ENCODE results near the gene EVI5. TPM values are rescaled to one million over a fixed set of nuclear protein-coding genes. Genes with fewer than 3 reads are reported as not detected.
"Not testable (repeated sequence)": the region's sequence is repeated elsewhere in the genome, so short reads cannot be mapped to it uniquely, and the experiment has no call there.

The EVI5 gene
- total RNA-seq, 1 experiment from 2014 or later = 4.4 TPM

- not testable (repeated sequence) for H3K36me3 ChIP-seq (replicated peaks; ENCODE audit: control insufficient read depth, insufficient read depth, low read length); H3K27me3 ChIP-seq (ENCODE audit: control insufficient read depth, insufficient read depth, low read length); DNase-seq; H3K4me3 ChIP-seq (ENCODE audit: insufficient read depth, low read depth, low read length)
These were observed 253.0 kb downstream of the EVI5 start for GRCh38 chr1:92531939-92532338.

- no peaks in the 10 kb centered on the region for H3K36me3 ChIP-seq (replicated peaks; ENCODE audit: control insufficient read depth, insufficient read depth, low read length)
- H3K27me3 ChIP-seq (ENCODE audit: control insufficient read depth, insufficient read depth, low read length) = no peaks in the 10 kb centered on the region
- no peak overlapping the region for H3K4me3 ChIP-seq (ENCODE audit: insufficient read depth, low read depth, low read length)
- no peak for DNase-seq
These were observed 257.2 kb downstream of the EVI5 start for GRCh38 chr1:92527670-92528069.

- not testable (repeated sequence) for H3K27me3 ChIP-seq (ENCODE audit: control insufficient read depth, insufficient read depth, low read length); H3K4me3 ChIP-seq (ENCODE audit: insufficient read depth, low read depth, low read length); DNase-seq; H3K36me3 ChIP-seq (replicated peaks; ENCODE audit: control insufficient read depth, insufficient read depth, low read length)
These were observed 259.8 kb downstream of the EVI5 start for GRCh38 chr1:92524944-92525590.

GRCh38 chr1:92519043-92519442 lies 265.9 kb downstream of the EVI5 start:
- DNase-seq = no peak
- Histone ChIP-seq H3K27me3 (ENCODE audit: control insufficient read depth, insufficient read depth, low read length) (no peaks in the 10 kb centered on the region), H3K4me3 (ENCODE audit: insufficient read depth, low read depth, low read length) (no peak overlapping the region), H3K36me3 (replicated peaks; ENCODE audit: control insufficient read depth, insufficient read depth, low read length) (no peaks in the 10 kb centered on the region)

- no peak for DNase-seq
- H3K4me3 ChIP-seq (ENCODE audit: insufficient read depth, low read depth, low read length) = no peak overlapping the region
- no peaks in the 10 kb centered on the region for H3K27me3 ChIP-seq (ENCODE audit: control insufficient read depth, insufficient read depth, low read length)
These were observed 268.3 kb downstream of the EVI5 start for GRCh38 chr1:92516574-92516973.

GRCh38 chr1:92515796-92516201 lies 269.1 kb downstream of the EVI5 start:
- Histone ChIP-seq H3K36me3 (replicated peaks; ENCODE audit: control insufficient read depth, insufficient read depth, low read length) (no peaks in the 10 kb centered on the region), H3K27me3 (ENCODE audit: control insufficient read depth, insufficient read depth, low read length) (no peaks in the 10 kb centered on the region), H3K4me3 (ENCODE audit: insufficient read depth, low read depth, low read length) (no peak overlapping the region)
- no peak for DNase-seq

More at GRCh38 chr1:92516574-92516973, 268.3 kb downstream of the EVI5 start:
- no peaks in the 10 kb centered on the region for H3K36me3 ChIP-seq (replicated peaks; ENCODE audit: control insufficient read depth, insufficient read depth, low read length)

GRCh38 chr1:92511541-92511940 lies 273.4 kb downstream of the EVI5 start:
- Histone ChIP-seq H3K36me3 (replicated peaks; ENCODE audit: control insufficient read depth, insufficient read depth, low read length) (no peaks in the 10 kb centered on the region), H3K27me3 (ENCODE audit: control insufficient read depth, insufficient read depth, low read length) (no peaks in the 10 kb centered on the region), H3K4me3 (ENCODE audit: insufficient read depth, low read depth, low read length) (no peak overlapping the region)
- no peak for DNase-seq

GRCh38 chr1:92509619-92510018 lies 275.3 kb downstream of the EVI5 start:
- no peaks in the 10 kb centered on the region for H3K36me3 ChIP-seq (replicated peaks; ENCODE audit: control insufficient read depth, insufficient read depth, low read length)
- no peak for DNase-seq
- no peaks in the 10 kb centered on the region for H3K27me3 ChIP-seq (ENCODE audit: control insufficient read depth, insufficient read depth, low read length)
- H3K4me3 ChIP-seq (ENCODE audit: insufficient read depth, low read depth, low read length) = no peak overlapping the region

- no peaks in the 10 kb centered on the region for H3K27me3 ChIP-seq (ENCODE audit: control insufficient read depth, insufficient read depth, low read length)
- H3K36me3 ChIP-seq (replicated peaks; ENCODE audit: control insufficient read depth, insufficient read depth, low read length) = no peaks in the 10 kb centered on the region
- DNase-seq = no peak
- H3K4me3 ChIP-seq (ENCODE audit: insufficient read depth, low read depth, low read length) = no peak overlapping the region
These were observed 279.8 kb downstream of the EVI5 start for GRCh38 chr1:92505015-92505692.

GRCh38 chr1:92504291-92505014 lies 280.5 kb downstream of the EVI5 start:
- H3K27me3 ChIP-seq (ENCODE audit: control insufficient read depth, insufficient read depth, low read length) = no peaks in the 10 kb centered on the region
- no peaks in the 10 kb centered on the region for H3K36me3 ChIP-seq (replicated peaks; ENCODE audit: control insufficient read depth, insufficient read depth, low read length)
- no peak for DNase-seq
- H3K4me3 ChIP-seq (ENCODE audit: insufficient read depth, low read depth, low read length) = no peak overlapping the region

- DNase-seq = no peak
- no peaks in the 10 kb centered on the region for H3K36me3 ChIP-seq (replicated peaks; ENCODE audit: control insufficient read depth, insufficient read depth, low read length)
- no peaks in the 10 kb centered on the region for H3K27me3 ChIP-seq (ENCODE audit: control insufficient read depth, insufficient read depth, low read length)
- H3K4me3 ChIP-seq (ENCODE audit: insufficient read depth, low read depth, low read length) = no peak overlapping the region
These were observed 281.0 kb downstream of the EVI5 start for GRCh38 chr1:92503926-92504285.

GRCh38 chr1:92503043-92503925 lies 281.6 kb downstream of the EVI5 start:
- DNase-seq = no peak
- Histone ChIP-seq H3K4me3 (ENCODE audit: insufficient read depth, low read depth, low read length) (no peak overlapping the region), H3K36me3 (replicated peaks; ENCODE audit: control insufficient read depth, insufficient read depth, low read length) (no peaks in the 10 kb centered on the region), H3K27me3 (ENCODE audit: control insufficient read depth, insufficient read depth, low read length) (no peaks in the 10 kb centered on the region)

GRCh38 chr1:92502247-92502646 lies 282.7 kb downstream of the EVI5 start:
- Histone ChIP-seq H3K36me3 (replicated peaks; ENCODE audit: control insufficient read depth, insufficient read depth, low read length) (no peaks in the 10 kb centered on the region), H3K27me3 (ENCODE audit: control insufficient read depth, insufficient read depth, low read length) (no peaks in the 10 kb centered on the region), H3K4me3 (ENCODE audit: insufficient read depth, low read depth, low read length) (no peak overlapping the region)
- DNase-seq = no peak

- H3K36me3 ChIP-seq (replicated peaks; ENCODE audit: control insufficient read depth, insufficient read depth, low read length) = no peaks in the 10 kb centered on the region
- DNase-seq = no peak
- no peaks in the 10 kb centered on the region for H3K27me3 ChIP-seq (ENCODE audit: control insufficient read depth, insufficient read depth, low read length)
- H3K4me3 ChIP-seq (ENCODE audit: insufficient read depth, low read depth, low read length) = no peak overlapping the region
These were observed 284.4 kb downstream of the EVI5 start for GRCh38 chr1:92500552-92500951.

All from H7 (cell line).